Measurements from ENCODE around the gene SERINC5.

SERINC5 gene

DNA sequence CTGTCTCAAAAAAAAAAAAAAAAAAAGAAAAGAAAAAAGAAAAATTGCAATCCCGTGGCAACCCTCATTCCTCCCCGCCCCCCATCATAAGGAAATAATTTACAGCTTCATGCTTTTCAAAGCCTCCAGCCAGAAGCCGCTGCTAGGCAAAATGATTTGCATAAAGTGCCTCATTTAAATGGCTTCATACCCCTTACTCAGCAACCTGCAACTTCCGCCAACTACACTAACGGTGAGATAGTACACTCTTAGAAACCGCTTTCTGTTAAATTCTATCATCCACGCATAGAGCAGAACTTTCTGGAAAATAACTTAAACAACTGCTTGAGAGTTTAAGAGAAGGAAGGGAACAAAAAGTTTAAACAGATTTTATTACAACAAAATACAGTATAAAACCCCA lies 17.8 kb downstream of the SERINC5 start:
- no peak overlapping the region for H3K27ac ChIP-seq
- no peak for TF ChIP-seq ZFX (IDR thresholded peaks at IDR 0.05; ENCODE audit: borderline replicate concordance)
- TF ChIP-seq, protein P1, sequence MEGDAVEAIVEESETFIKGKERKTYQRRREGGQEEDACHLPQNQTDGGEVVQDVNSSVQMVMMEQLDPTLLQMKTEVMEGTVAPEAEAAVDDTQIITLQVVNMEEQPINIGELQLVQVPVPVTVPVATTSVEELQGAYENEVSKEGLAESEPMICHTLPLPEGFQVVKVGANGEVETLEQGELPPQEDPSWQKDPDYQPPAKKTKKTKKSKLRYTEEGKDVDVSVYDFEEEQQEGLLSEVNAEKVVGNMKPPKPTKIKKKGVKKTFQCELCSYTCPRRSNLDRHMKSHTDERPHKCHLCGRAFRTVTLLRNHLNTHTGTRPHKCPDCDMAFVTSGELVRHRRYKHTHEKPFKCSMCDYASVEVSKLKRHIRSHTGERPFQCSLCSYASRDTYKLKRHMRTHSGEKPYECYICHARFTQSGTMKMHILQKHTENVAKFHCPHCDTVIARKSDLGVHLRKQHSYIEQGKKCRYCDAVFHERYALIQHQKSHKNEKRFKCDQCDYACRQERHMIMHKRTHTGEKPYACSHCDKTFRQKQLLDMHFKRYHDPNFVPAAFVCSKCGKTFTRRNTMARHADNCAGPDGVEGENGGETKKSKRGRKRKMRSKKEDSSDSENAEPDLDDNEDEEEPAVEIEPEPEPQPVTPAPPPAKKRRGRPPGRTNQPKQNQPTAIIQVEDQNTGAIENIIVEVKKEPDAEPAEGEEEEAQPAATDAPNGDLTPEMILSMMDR (IDR thresholded peaks at IDR 0.05): no peak

DNA sequence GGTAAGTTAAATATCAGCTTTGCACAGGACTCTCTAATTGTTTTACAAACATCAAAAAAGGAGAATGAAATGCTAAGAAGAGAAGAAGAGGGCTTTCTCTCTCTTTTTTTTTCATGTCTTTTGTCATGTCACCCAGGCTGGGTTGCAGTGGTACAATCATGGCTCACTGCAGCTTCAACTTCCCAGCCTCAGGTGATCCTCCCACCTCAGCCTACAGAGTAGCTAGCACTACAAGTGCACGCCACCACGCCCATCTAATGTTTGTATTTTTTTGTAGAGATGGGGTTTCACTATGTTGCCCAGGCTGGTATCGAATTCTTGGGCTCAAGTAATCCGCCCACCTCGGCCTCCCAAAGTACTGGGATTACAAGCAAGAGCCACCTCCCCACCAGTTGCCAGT lies 18.6 kb downstream of the SERINC5 start:
- H3K27ac ChIP-seq: no peak overlapping the region
- no peak for TF ChIP-seq ZFX (IDR thresholded peaks at IDR 0.05; ENCODE audit: borderline replicate concordance)
- TF ChIP-seq, protein P1 (IDR thresholded peaks at IDR 0.05): no peak

DNA sequence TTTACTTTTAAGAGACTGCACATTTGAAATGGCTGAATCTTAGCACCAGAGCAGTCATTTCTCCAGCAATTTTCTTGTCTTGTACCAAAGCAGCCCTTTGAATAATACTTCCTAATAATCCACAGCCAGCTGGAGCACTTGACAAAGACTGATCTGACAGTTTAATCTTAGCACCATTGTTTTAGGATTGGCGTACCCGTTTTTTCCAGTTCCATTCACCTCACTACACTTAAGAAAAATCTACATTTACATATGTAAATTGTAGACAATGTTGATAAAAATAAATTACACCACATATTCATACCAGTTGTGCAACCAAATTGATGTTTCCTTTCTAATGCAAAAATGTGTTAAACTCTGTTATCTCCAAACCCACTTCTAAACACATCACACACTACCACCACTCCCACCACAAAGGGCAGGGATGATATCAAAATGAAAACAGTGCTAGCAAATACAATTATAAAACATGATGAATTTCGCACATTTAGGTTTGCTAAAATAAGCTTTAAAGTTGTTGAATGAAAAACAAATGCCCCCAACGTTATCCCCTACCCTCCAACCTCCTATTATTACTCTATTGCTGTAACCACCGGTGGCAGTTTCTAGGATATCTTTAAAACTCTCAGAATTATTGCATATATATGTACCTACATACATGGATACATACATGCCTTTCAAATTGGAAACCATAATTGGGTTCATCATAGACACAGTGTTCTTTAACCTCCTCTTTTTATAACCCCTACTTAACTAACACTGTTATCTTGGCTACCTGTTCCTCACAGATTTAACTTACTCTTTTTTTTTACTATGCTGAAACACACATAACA lies 21.5 kb downstream of the SERINC5 start:
- H3K27ac ChIP-seq: no peak overlapping the region
- TF ChIP-seq, protein P1 (IDR thresholded peaks at IDR 0.05): no peak
- TF ChIP-seq ZFX (IDR thresholded peaks at IDR 0.05; ENCODE audit: borderline replicate concordance): no peak

DNA sequence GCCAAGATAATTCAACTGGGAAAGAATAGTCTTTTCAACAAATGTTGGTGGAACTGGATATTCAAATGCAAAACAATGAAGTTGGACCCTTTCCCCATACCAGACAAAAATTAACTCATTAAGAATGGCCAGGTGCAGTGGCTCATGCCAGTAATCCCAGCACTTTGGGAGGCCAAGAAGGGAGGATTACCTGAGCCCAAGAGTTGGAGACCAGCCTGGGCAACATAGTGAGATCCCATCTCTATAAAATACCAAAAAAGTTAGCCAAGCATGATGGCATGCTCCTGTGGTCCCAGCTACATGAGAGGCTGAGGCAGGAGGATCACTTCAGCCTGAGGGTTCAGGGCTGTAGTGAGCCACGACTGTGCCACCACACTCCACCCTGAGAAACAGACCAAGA lies 24.2 kb downstream of the SERINC5 start:
- TF ChIP-seq, protein P1 (IDR thresholded peaks at IDR 0.05): no peak
- TF ChIP-seq ZFX (IDR thresholded peaks at IDR 0.05; ENCODE audit: borderline replicate concordance): no peak
- H3K27ac ChIP-seq: no peak overlapping the region

DNA sequence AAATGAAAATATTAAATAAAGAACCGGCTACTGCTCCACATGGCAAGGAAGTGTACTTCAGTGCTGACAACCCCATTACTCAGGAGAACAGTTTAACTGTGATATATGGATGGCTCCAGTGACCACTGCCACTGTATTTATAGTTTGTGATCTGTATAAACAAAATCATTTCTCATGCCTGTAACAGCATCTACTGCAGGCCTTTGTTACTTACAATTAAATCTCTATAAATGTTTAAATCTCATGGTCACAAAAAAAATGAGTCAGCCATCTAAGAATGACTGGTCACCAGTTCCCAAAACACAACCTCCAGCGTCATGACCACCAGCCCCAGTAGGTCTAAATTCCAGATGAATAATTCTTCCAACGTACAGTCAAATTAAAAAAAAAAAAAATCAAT lies 24.6 kb downstream of the SERINC5 start:
- TF ChIP-seq, protein P1 (IDR thresholded peaks at IDR 0.05): no peak
- no peak for TF ChIP-seq ZFX (IDR thresholded peaks at IDR 0.05; ENCODE audit: borderline replicate concordance)
- H3K27ac ChIP-seq: no peak overlapping the region

DNA sequence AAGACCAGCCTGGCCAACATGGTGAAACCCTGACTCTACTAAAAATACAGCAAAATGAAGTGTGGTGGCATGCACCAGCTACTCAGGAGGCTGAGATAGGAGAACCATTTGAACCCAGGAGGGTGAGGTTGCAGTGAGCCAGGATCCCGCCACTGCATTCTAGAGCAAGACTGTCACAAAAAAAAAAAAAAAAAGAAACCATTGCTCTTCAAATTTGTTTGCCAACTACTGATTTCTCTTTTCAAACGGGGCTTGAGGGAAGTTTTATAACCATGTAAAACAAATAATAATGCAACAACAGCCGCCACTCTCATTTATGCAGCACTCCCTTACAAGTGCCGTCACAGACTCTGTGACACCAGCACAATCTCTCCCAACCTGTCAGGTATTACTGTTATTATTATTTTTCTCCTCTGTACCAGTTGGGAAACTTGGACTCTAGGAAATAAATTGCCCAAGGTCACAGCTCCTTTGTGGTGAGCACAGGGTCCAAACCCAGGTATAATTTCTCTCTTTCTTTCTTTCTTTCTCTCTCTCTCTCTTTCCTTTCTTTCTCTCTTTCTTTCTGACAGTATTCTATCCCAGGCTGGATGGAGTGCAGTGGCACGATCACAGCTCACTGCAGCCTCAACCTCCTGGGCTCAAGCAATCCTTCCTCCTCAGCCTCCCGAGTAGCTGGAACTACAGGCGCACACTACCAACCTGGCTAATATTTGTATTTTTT lies 25.4 kb downstream of the SERINC5 start:
- H3K27ac ChIP-seq: peak overlapping the region; percentile 56
- TF ChIP-seq, protein P1 (IDR thresholded peaks at IDR 0.05): no peak
- no peak for TF ChIP-seq ZFX (IDR thresholded peaks at IDR 0.05; ENCODE audit: borderline replicate concordance)

DNA sequence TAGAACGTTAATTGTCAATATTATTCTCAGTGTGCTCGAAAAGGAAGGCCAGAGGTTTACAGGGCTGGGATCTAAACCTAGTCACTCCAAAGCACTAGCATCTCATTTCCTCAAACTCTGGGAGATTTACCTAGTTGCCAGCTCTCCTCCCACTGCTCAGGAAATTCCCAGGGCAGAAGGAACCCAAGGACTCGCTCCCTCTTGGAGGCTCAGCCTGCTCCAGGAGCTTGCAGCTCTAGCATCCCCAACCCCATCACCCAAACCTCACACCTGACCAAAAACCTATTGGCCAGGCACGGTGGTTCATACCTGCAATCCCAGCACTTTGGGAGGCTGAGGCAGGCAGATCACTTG lies 26.0 kb downstream of the SERINC5 start:
- H3K27ac ChIP-seq: peak overlapping the region; percentile 56
- TF ChIP-seq ZFX (IDR thresholded peaks at IDR 0.05; ENCODE audit: borderline replicate concordance): no peak
- TF ChIP-seq, protein P1 (IDR thresholded peaks at IDR 0.05): no peak
